Osteocyte (in vitro differentiated cells): ENCODE results near the gene ATP9A. TPM values are rescaled to one million over a fixed set of nuclear protein-coding genes. Genes with fewer than 3 reads are reported as not detected.
"Not testable (repeated sequence)": the region's sequence is repeated elsewhere in the genome, so short reads cannot be mapped to it uniquely, and the experiment has no call there.

Experiments
- DNase-seq: peaks from one replicate; pipeline ENCODE4 v3.0.0; 2021; ENCODE audit warnings: mixed read lengths; ENCODE audit not compliant: unreplicated experiment; ENCODE audit errors: extremely low spot score
- H3K27ac Mint-ChIP-seq: one replicate; pipeline ENCODE4 v1.8.0; 2021; ENCODE audit warnings: mild to moderate bottlenecking, mixed read lengths; ENCODE audit not compliant: unreplicated experiment
- H3K27me3 Mint-ChIP-seq: one replicate; pipeline ENCODE4 v1.8.0; 2021; ENCODE audit warnings: mixed read lengths; ENCODE audit not compliant: unreplicated experiment
- H3K36me3 Mint-ChIP-seq: one replicate; pipeline ENCODE4 v1.8.0; 2021; ENCODE audit warnings: mixed read lengths; ENCODE audit not compliant: unreplicated experiment
- H3K4me1 Mint-ChIP-seq: one replicate; pipeline ENCODE4 v1.8.0; 2021; ENCODE audit warnings: mixed read lengths; ENCODE audit not compliant: unreplicated experiment
- H3K4me3 Mint-ChIP-seq: one replicate; pipeline ENCODE4 v1.8.0; 2021; ENCODE audit warnings: mild to moderate bottlenecking, moderate library complexity, mixed read lengths; ENCODE audit not compliant: unreplicated experiment
- H3K9me3 Mint-ChIP-seq: one replicate; pipeline ENCODE4 v1.8.0; 2021; ENCODE audit warnings: mixed read lengths; ENCODE audit not compliant: unreplicated experiment
- CTCF ChIP-seq: fragments of 200-600 bp; sonication (generic); IDR thresholded peaks from 2 replicates; pipeline ENCODE4 v1.5.0; 2021; ENCODE audit warnings: antibody characterized with exemption, mild to moderate bottlenecking, moderate library complexity
- total RNA-seq: library from RNA; stranded (reverse); gene quantifications from 2 replicates; pipeline ENCODE4 v1.2.1, GENCODE V29; 2021

ATP9A gene
- total RNA-seq, 1 donor from 2014 or later, result 58.4 TPM

GRCh38 chr20:51756653-51757052, 11.5 kb downstream of the ATP9A start:
- Mint-ChIP-seq H3K4me3 (no peak overlapping the region), H3K27me3 (no peaks in the 10 kb centered on the region), H3K27ac (no peak overlapping the region), H3K9me3 (no peaks in the 10 kb centered on the region), H3K4me1 (peaks cover 28% of the 10 kb centered on the region), H3K36me3 (peaks cover 3% of the 10 kb centered on the region)
- no peak for TF ChIP-seq CTCF
- no peak for DNase-seq

GRCh38 chr20:51753220-51753619, 15.0 kb downstream of the ATP9A start:
- peaks cover 37% of the 10 kb centered on the region for H3K4me1 Mint-ChIP-seq
- not testable (repeated sequence) for H3K36me3 Mint-ChIP-seq, DNase-seq, H3K9me3 Mint-ChIP-seq, H3K4me3 Mint-ChIP-seq, H3K27ac Mint-ChIP-seq, H3K27me3 Mint-ChIP-seq

- H3K27me3 Mint-ChIP-seq, result no peaks in the 10 kb centered on the region
- DNase-seq, result no peak
- peak overlapping the region; percentile 16 for H3K4me3 Mint-ChIP-seq
- no peaks in the 10 kb centered on the region for H3K36me3 Mint-ChIP-seq
- no peak for TF ChIP-seq CTCF
- H3K9me3 Mint-ChIP-seq, result no peaks in the 10 kb centered on the region
- peak overlapping the region; percentile 89 for H3K27ac Mint-ChIP-seq
- H3K4me1 Mint-ChIP-seq, result peaks cover 44% of the 10 kb centered on the region
Measured at GRCh38 chr20:51752343-51752951, 15.7 kb downstream of the ATP9A start.

GRCh38 chr20:51750770-51751388, 17.3 kb downstream of the ATP9A start:
- H3K4me1 Mint-ChIP-seq, result peaks cover 48% of the 10 kb centered on the region

GRCh38 chr20:51750037-51750769, 18.0 kb downstream of the ATP9A start:
- Mint-ChIP-seq H3K27me3 (no peaks in the 10 kb centered on the region), H3K36me3 (no peaks in the 10 kb centered on the region), H3K27ac (peak overlapping the region; percentile 89), H3K9me3 (no peaks in the 10 kb centered on the region), H3K4me1 (peaks cover 50% of the 10 kb centered on the region), H3K4me3 (peak overlapping the region; percentile 4)
- no peak for TF ChIP-seq CTCF
- DNase-seq, result no peak

More at GRCh38 chr20:51750770-51751388, 17.3 kb downstream of the ATP9A start:
- Mint-ChIP-seq H3K36me3 (no peaks in the 10 kb centered on the region), H3K27me3 (no peaks in the 10 kb centered on the region), H3K4me3 (no peak overlapping the region), H3K9me3 (no peaks in the 10 kb centered on the region), H3K27ac (peak overlapping the region; percentile 89)
- DNase-seq, result no peak
- no peak for TF ChIP-seq CTCF
